IMR-90 (cell line): ENCODE measurements around the gene FOXP1. TPM values are rescaled to one million over a fixed set of nuclear protein-coding genes. Genes with fewer than 3 reads are reported as not detected.

ENCODE experiments used
- ATAC-seq: fragments of 200-7000 bp; cut with Tn5 transposase; 2 replicates; pipeline ENCODE4 v1.9.1; 2020; ENCODE audit warnings: low read depth, mild to moderate bottlenecking, moderate library complexity
- BruUV-seq: library from RNA; stranded (reverse); fragments of 400-500 nt; replicated peaks from 2 replicates; lab custom pipeline; 2021; lab: Mats Ljungman, UMichigan
- CTCF ChIA-PET: fragments of 300-600 bp; formaldehyde crosslinking; extraction: SDS; loops from one replicate; lab custom pipeline; 2021; ENCODE audit warnings: antibody characterized with exemption; lab: Yijun Ruan, JAX
- POLR2A ChIA-PET: fragments of 300-600 bp; sonication (Branson Sonifier 250); formaldehyde crosslinking; loops from one replicate; lab custom pipeline; 2022; ENCODE audit warnings: antibody characterized with exemption; ENCODE audit not compliant: unreplicated experiment; lab: Charles Lee
- DNase-seq: peaks from one replicate; pipeline ENCODE4 v3.0.0; 2013
- H2AFZ ChIP-seq: replicated peaks from 2 replicates; pipeline ENCODE3; 2013; ENCODE audit warnings: low read length, mild to moderate bottlenecking; ENCODE audit not compliant: poor library complexity
- H2AK5ac ChIP-seq: 2 replicates; pipeline ENCODE4 v1.6.1; 2013; ENCODE audit warnings: low read depth, low read length, inconsistent platforms
- H2AK9ac ChIP-seq: replicated peaks from 2 replicates; pipeline ENCODE3; 2013; ENCODE audit warnings: mild to moderate bottlenecking, low read depth, low read length, moderate library complexity; ENCODE audit not compliant: poor library complexity
- H2BK120ac ChIP-seq: 2 replicates; pipeline ENCODE4 v1.6.1; 2013; ENCODE audit warnings: low read depth, low read length, inconsistent platforms
- H2BK15ac ChIP-seq: 3 replicates; pipeline ENCODE4 v1.6.1; 2013; ENCODE audit warnings: low read depth, low read length, inconsistent platforms
- H2BK20ac ChIP-seq: 2 replicates; pipeline ENCODE4 v1.6.1; 2013; ENCODE audit warnings: low read depth, mild to moderate bottlenecking, inconsistent platforms, low read length, moderate library complexity
- H2BK5ac ChIP-seq: 2 replicates; pipeline ENCODE4 v1.6.1; 2013; ENCODE audit warnings: mild to moderate bottlenecking, low read depth, low read length, inconsistent platforms; ENCODE audit not compliant: poor library complexity, severe bottlenecking
- H3K14ac ChIP-seq: replicated peaks from 2 replicates; pipeline ENCODE4 v1.6.1; 2013; ENCODE audit warnings: low read depth, low read length, inconsistent platforms
- H3K18ac ChIP-seq: 2 replicates; pipeline ENCODE4 v1.6.1; 2013; ENCODE audit warnings: low read depth, low read length, control low read depth
- H3K23ac ChIP-seq: 2 replicates; pipeline ENCODE4 v1.6.1; 2013; ENCODE audit warnings: low read depth, low read length, inconsistent platforms
- H3K27ac ChIP-seq: 2 replicates; pipeline ENCODE4 v1.5.1; 2013; ENCODE audit warnings: mild to moderate bottlenecking, control low read depth, low read length; ENCODE audit not compliant: insufficient read depth
- H3K27me3 ChIP-seq: 2 replicates; pipeline ENCODE4 v1.6.1; 2013; ENCODE audit warnings: low read length; ENCODE audit not compliant: control insufficient read depth, insufficient read depth
- H3K36me3 ChIP-seq: 2 replicates; pipeline ENCODE4 v1.6.1; 2013; ENCODE audit warnings: low read length, mixed read lengths; ENCODE audit not compliant: control insufficient read depth, insufficient read depth
- H3K4ac ChIP-seq: 2 replicates; pipeline ENCODE4 v1.6.1; 2013; ENCODE audit warnings: low read depth, low read length, inconsistent platforms
- H3K4me1 ChIP-seq: 2 replicates; pipeline ENCODE4 v1.6.1; 2013; ENCODE audit warnings: low read length, mixed read lengths; ENCODE audit not compliant: control insufficient read depth, insufficient read depth
- H3K4me2 ChIP-seq: 2 replicates; pipeline ENCODE4 v1.6.1; 2013; ENCODE audit warnings: low read depth, mild to moderate bottlenecking, control low read depth, low read length, moderate library complexity
- H3K4me3 ChIP-seq: 2 replicates; pipeline ENCODE4 v1.5.1; 2013; ENCODE audit warnings: low read depth, mild to moderate bottlenecking, control low read depth, low read length, moderate library complexity; ENCODE audit not compliant: insufficient read depth
- H3K56ac ChIP-seq: 2 replicates; pipeline ENCODE4 v1.6.1; 2013; ENCODE audit warnings: low read length, inconsistent platforms; ENCODE audit not compliant: insufficient read depth; ENCODE audit errors: extremely low read depth
- H3K79me1 ChIP-seq, 2 experiments: 2 replicates each; pipeline ENCODE4 v1.6.1; 2013; ENCODE audit warnings: low read length in 2 of 2, inconsistent platforms in 1 of 2, low read depth in 1 of 2
- H3K9ac ChIP-seq: 2 replicates; pipeline ENCODE4 v1.6.1; 2013; ENCODE audit warnings: low read depth, low read length, control low read depth
- H3K9me1 ChIP-seq: 2 replicates; pipeline ENCODE4 v1.6.1; 2013; ENCODE audit warnings: low read length, inconsistent platforms; ENCODE audit not compliant: insufficient read depth
- H3K9me3 ChIP-seq: 2 replicates; pipeline ENCODE4 v1.6.1; 2013; ENCODE audit warnings: low read length; ENCODE audit not compliant: control insufficient read depth, insufficient read depth
- H4K20me1 ChIP-seq: 2 replicates; pipeline ENCODE4 v1.6.1; 2013; ENCODE audit warnings: low read length, inconsistent platforms; ENCODE audit not compliant: insufficient read depth
- H4K5ac ChIP-seq: 2 replicates; pipeline ENCODE4 v1.6.1; 2013; ENCODE audit warnings: mild to moderate bottlenecking, low read depth, low read length, control low read depth
- H4K8ac ChIP-seq, 2 experiments: 2 replicates each; pipeline ENCODE4 v1.6.1; 2013; ENCODE audit warnings: low read depth in 2 of 2, low read length in 2 of 2, control low read depth in 1 of 2, inconsistent platforms in 1 of 2
- H4K91ac ChIP-seq: 2 replicates; pipeline ENCODE4 v1.6.1; 2013; ENCODE audit warnings: low read depth, low read length, inconsistent platforms; ENCODE audit not compliant: insufficient read depth
- CTCF ChIP-seq: conservative IDR thresholded peaks from 2 replicates; pipeline ENCODE4 v1.5.1; 2012; ENCODE audit warnings: mild to moderate bottlenecking, low read depth, low read length, improper control_type of control experiment
- MXI1 ChIP-seq: IDR thresholded peaks from 2 replicates; pipeline ENCODE4 v1.6.1; 2012; ENCODE audit warnings: low read depth, mild to moderate bottlenecking, low read length, moderate library complexity, borderline replicate concordance
- POLR2A ChIP-seq: IDR thresholded peaks from 2 replicates; pipeline ENCODE4 v1.6.1; 2012; ENCODE audit warnings: mild to moderate bottlenecking, low read depth, low read length
- RAD21 ChIP-seq: IDR thresholded peaks from 2 replicates; pipeline ENCODE4 v1.6.1; 2012; ENCODE audit warnings: low read length, improper control_type of control experiment
- RCOR1 ChIP-seq: IDR thresholded peaks from 2 replicates; pipeline ENCODE4 v1.6.1; 2012; ENCODE audit warnings: mild to moderate bottlenecking, low read length, improper control_type of control experiment; ENCODE audit not compliant: insufficient replicate concordance
- SMC3 ChIP-seq: fragments of 150-350 bp; IDR thresholded peaks from 2 replicates; pipeline ENCODE4 v1.6.1; 2016; ENCODE audit warnings: low read depth, mild to moderate bottlenecking, antibody characterized with exemption, low read length, moderate library complexity
- USF2 ChIP-seq: fragments of 150-350 bp; IDR thresholded peaks from 2 replicates; pipeline ENCODE4 v1.6.1; 2017; ENCODE audit warnings: mild to moderate bottlenecking, antibody characterized with exemption, low read length, low read depth
- WGBS, 2 experiments: methylation state at CpG; one replicate each; pipeline versions ENCODE4 v1.1.5 to v1.1.7; 2013; ENCODE audit warnings: missing lambda C conversion rate in 2 of 2; ENCODE audit not compliant: insufficient read length in 1 of 2; ENCODE audit errors: extremely low coverage in 2 of 2; 5-methylcytosine and 5-hydroxymethylcytosine counted together
- dilution Hi-C: fragments of 300-500 bp; cut with HindIII; formaldehyde crosslinking; loops from one replicate; pipeline ENCODE4 v1.14.3; 2018; ENCODE audit warnings: low sequenced_read_pairs; ENCODE audit not compliant: unreplicated experiment
- in situ Hi-C: fragments of 300-500 bp; cut with MboI; formaldehyde crosslinking; loops from 3 replicates; pipeline ENCODE4 v1.14.3; 2019; ENCODE audit warnings: low sequenced_read_pairs, inconsistent platforms, mixed read lengths
- intact Hi-C: fragments of 100-400 bp; cut with micrococcal nuclease; formaldehyde crosslinking; loops from 2 replicates; pipeline ENCODE4 v1.10.0; 2022
- polyA plus RNA-seq, 3 experiments: library from polyadenylated mRNA; depleted of rRNA; stranded (reverse); fragments of >200 nt; gene quantifications; 2 replicates each; pipeline ENCODE4 v1.2.3, GENCODE V29; 2012; ENCODE audit warnings: low replicate concordance in 1 of 3
- total RNA-seq: library from RNA; depleted of rRNA; stranded (reverse); fragments of >200 nt; gene quantifications from 2 replicates; pipeline ENCODE4 v1.2.3, GENCODE V29; 2012
- TF ChIP-seq, protein P1 (sequence below): fragments of 150-350 bp; IDR thresholded peaks from 2 replicates; pipeline ENCODE4 v1.6.1; 2016; ENCODE audit warnings: low read depth, mild to moderate bottlenecking, low read length, moderate library complexity, borderline replicate concordance

FOXP1 gene
- total and polyA plus RNA-seq, 2 of the 4 experiments (the other 2 are of a cell fraction) = 37.0 to 132 TPM

DNA sequence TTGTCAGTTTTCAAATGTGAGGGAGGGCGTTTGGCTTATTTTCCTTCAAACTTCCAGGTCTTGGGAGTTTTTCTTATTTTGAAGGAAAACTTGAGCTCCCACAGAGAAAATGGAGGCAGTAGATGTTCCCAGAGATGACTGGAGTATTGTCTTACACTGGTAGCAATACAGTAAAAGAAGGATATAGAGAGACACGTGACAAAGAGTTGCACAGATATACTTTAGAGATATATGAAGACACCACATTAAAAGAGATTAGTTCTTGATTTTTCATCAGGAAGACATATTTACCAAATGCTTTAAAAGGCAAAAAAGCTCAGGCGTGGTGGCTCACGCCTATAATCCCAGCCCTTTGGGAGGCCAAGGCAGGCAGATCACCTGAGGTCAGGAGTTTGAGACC lies 490.9 kb downstream of the FOXP1 start:
- POLR2A ChIA-PET = interaction anchor here (0.7 kb wide), 1 partner anchor 44 kb away, joined by 8 read pairs; no protein-coding TSS in a partner anchor

More for the DNA sequence above, 490.9 kb downstream of the FOXP1 start:
- no peak overlapping the region for H2BK15ac ChIP-seq
- no peak overlapping the region for H2AK5ac ChIP-seq
- no peak overlapping the region for H2BK5ac ChIP-seq
- peaks cover 35 to 68% of the 10 kb centered on the region in 2 experiments for H3K79me1 ChIP-seq
- H4K5ac ChIP-seq = no peak overlapping the region
- BruUV-seq = no TSS peak
- no peak overlapping the region for H3K14ac ChIP-seq
- H3K9me1 ChIP-seq = peaks cover 15% of the 10 kb centered on the region
- H3K4ac ChIP-seq = no peak overlapping the region
- no peak overlapping the region for H4K91ac ChIP-seq
- no peak overlapping the region for H2AFZ ChIP-seq
- no peaks in the 10 kb centered on the region for H3K9me3 ChIP-seq
- no peaks in the 10 kb centered on the region for H3K27me3 ChIP-seq
- H3K4me3 ChIP-seq = no peak overlapping the region
- in situ Hi-C loops (no loop called here), intact Hi-C loops (no loop called here), dilution Hi-C loops (no loop called here)
- no peak overlapping the region for H3K9ac ChIP-seq
- no peak overlapping the region for H2AK9ac ChIP-seq
- ATAC-seq (no peak), DNase-seq (no peak)
- TF ChIP-seq SMC3 = no peak
- no peak for TF ChIP-seq RAD21
- TF ChIP-seq CTCF = no peak
- no peak for TF ChIP-seq POLR2A
- TF ChIP-seq MXI1 = no peak
- no peak for TF ChIP-seq RCOR1
- no peak for TF ChIP-seq USF2
- TF ChIP-seq, protein P1, sequence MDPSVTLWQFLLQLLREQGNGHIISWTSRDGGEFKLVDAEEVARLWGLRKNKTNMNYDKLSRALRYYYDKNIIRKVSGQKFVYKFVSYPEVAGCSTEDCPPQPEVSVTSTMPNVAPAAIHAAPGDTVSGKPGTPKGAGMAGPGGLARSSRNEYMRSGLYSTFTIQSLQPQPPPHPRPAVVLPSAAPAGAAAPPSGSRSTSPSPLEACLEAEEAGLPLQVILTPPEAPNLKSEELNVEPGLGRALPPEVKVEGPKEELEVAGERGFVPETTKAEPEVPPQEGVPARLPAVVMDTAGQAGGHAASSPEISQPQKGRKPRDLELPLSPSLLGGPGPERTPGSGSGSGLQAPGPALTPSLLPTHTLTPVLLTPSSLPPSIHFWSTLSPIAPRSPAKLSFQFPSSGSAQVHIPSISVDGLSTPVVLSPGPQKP = no peak
- no peak overlapping the region for H3K56ac ChIP-seq
- H2BK20ac ChIP-seq = no peak overlapping the region
- H3K23ac ChIP-seq = no peak overlapping the region
- H3K27ac ChIP-seq = no peak overlapping the region
- H4K20me1 ChIP-seq = 0 out of 2 replicates have a peak, but pooled peaks cover 4% of the 10 kb centered on the region
- H3K4me1 ChIP-seq = peaks cover 14% of the 10 kb centered on the region
- CTCF ChIA-PET = interaction anchor here (0.6 kb wide), 2 partner anchors 107 to 1738 kb away, joined by 3 read pairs; no protein-coding TSS in a partner anchor
- H3K36me3 ChIP-seq = peaks cover 6% of the 10 kb centered on the region
- H3K4me2 ChIP-seq = no peak overlapping the region
- no CpG with 5 or more reads among the region's 4 CpGs for WGBS, 2 experiments
- H2BK120ac ChIP-seq = no peak overlapping the region
- no peak overlapping the region for H4K8ac ChIP-seq
- no peak overlapping the region for H3K18ac ChIP-seq
